Esophagus squamous epithelium (tissue), 5 donors: ENCODE data around the gene FHOD3. TPM values are rescaled to one million over a fixed set of nuclear protein-coding genes. Genes with fewer than 3 reads are reported as not detected.
A peak's percentile ranks its signal among the peaks of the same experiment; 100 is the strongest.
"Not testable (repeated sequence)": the region's sequence is repeated elsewhere in the genome, so short reads cannot be mapped to it uniquely, and the experiment has no call there.

ENCODE experiments used
- DNase-seq: peaks from one replicate; lab custom pipeline; 2025; lab: John Stamatoyannopoulos, UW
- H3K27ac ChIP-seq, 4 donors: fragments of 200-600 bp; sonication (generic); one replicate each; pipeline ENCODE4 v1.5.1; 2016 to 2019; ENCODE audit warnings: mild to moderate bottlenecking in 1 of 4
- H3K27me3 ChIP-seq, 4 donors: fragments of 200-600 bp; sonication (generic); 1 replicate in 3 of 4; 2 replicates in 1 of 4; pipeline versions ENCODE4 v1.5.1 to v1.6.0; 2017 to 2021; ENCODE audit warnings: antibody characterized with exemption in 1 of 4
- H3K36me3 ChIP-seq, 3 donors: fragments of 200-600 bp; sonication (generic); one replicate each; pipeline ENCODE4 v1.5.1; 2016 to 2019
- H3K4me1 ChIP-seq, 3 donors: fragments of 200-600 bp; sonication (generic); one replicate each; pipeline ENCODE4 v1.5.1; 2017 to 2019
- H3K4me3 ChIP-seq, 4 donors: fragments of 200-600 bp; sonication (generic); 1 replicate in 3 of 4; 2 replicates in 1 of 4; pipeline ENCODE4 v1.5.1; 2016 to 2019; ENCODE audit warnings: mild to moderate bottlenecking in 2 of 4, moderate library complexity in 1 of 4
- H3K9me3 ChIP-seq, 3 donors: fragments of 200-600 bp; sonication (generic); one replicate each; pipeline ENCODE4 v1.5.1; 2016 to 2019
- CTCF ChIP-seq, 6 experiments: fragments of 450-650 bp in 4 of 6; fragments of 200-600 bp in 2 of 6; sonication (generic) in 2 of 6; IDR thresholded peaks; one replicate each; pipeline ENCODE4 v1.5.1; 2016 to 2019; ENCODE audit warnings: antibody characterized with exemption in 6 of 6, mild to moderate bottlenecking in 4 of 6, moderate library complexity in 4 of 6
- POLR2A ChIP-seq, 4 donors: fragments of 450-650 bp; IDR thresholded peaks; one replicate each; pipeline ENCODE4 v1.6.1; 2017; ENCODE audit warnings: antibody characterized with exemption in 4 of 4, mild to moderate bottlenecking in 4 of 4, moderate library complexity in 3 of 4
- WGBS, 2 donors: methylation state at CpG; one replicate each; pipeline ENCODE4 v1.1.5; 2018; 5-methylcytosine and 5-hydroxymethylcytosine counted together
- intact Hi-C: fragments of 100-400 bp; cut with DNase I; formaldehyde crosslinking; loops from one replicate; pipeline ENCODE4 v1.15.0; 2022
- total RNA-seq, 4 donors: library from RNA; depleted of rRNA; stranded (reverse); fragments of >200 nt; gene quantifications; one replicate each; pipeline ENCODE4 v1.1.0, GENCODE V29; 2016
- donor health status: DM: yes; HTN: yes; CAD: no.

FHOD3 gene
- total RNA-seq, 4 donors from 2014 or later: 3.1 to 29.6 (median 5.7) TPM

DNA sequence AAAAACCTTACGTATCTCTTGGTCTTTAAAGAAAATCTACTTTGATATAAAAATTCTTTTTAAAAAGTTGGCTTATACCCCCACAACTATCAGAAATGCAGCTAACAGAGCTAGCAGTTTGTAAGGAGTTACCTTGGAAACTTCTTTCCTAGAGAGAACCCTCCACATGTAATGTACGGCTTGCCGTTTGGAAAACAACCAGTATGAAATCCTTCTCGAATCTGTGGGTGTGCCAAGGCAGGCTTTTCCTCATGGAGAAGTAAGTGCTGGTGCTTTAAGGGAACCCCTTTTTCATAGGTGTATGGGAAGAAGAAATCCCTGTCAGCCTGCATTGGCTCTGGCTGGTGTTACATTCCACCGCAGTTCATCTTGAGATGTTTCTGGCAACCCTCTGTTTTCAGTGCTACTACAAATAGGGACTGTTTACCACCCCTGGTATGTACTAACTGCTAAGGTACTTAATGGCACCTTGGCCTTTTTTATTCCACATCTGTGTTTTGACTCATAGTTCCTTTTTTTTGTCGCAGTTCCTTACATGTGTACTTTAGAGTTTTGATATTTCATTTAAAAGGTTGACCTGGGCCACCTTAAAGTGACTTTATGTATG lies 248.4 kb downstream of the FHOD3 start:
- intact Hi-C loops: no loop called here
- H3K27ac ChIP-seq: no peak overlapping the region
- H3K27me3 ChIP-seq: no peaks in the 10 kb centered on the region
- no peaks in the 10 kb centered on the region for H3K9me3 ChIP-seq
- WGBS, 2 donors: 60 to 75% methylated on average over 6 of the region's 6 CpGs
- TF ChIP-seq CTCF (IDR thresholded peaks at IDR 0.05) (no peak), POLR2A (IDR thresholded peaks at IDR 0.05) (no peak)
- H3K4me3 ChIP-seq: no peak overlapping the region
- DNase-seq: no peak
- H3K4me1 ChIP-seq: peaks cover 5 to 43% (median 10%) of the 10 kb centered on the region in 3 donors
- H3K36me3 ChIP-seq: no peaks in the 10 kb centered on the region

- H3K9me3 ChIP-seq: no peaks in the 10 kb centered on the region
- H3K4me1 ChIP-seq: peaks cover 5 to 34% (median 10%) of the 10 kb centered on the region in 3 donors
- no peak overlapping the region for H3K4me3 ChIP-seq
- H3K27me3 ChIP-seq: no peaks in the 10 kb centered on the region
- WGBS, 2 donors: 91 to 94% methylated on average over 5 to 7 of the region's 8 CpGs
- DNase-seq: no peak
- TF ChIP-seq CTCF (IDR thresholded peaks at IDR 0.05) (no peak), POLR2A (IDR thresholded peaks at IDR 0.05) (no peak)
- H3K27ac ChIP-seq: no peak overlapping the region
- H3K36me3 ChIP-seq: no peaks in the 10 kb centered on the region
- intact Hi-C loops: no loop called here
These were observed 249.4 kb downstream of the FHOD3 start for GRCh38 chr18:36546876-36547275.

GRCh38 chr18:36547544-36547943 lies 250.0 kb downstream of the FHOD3 start:
- TF ChIP-seq CTCF (IDR thresholded peaks at IDR 0.05): no peak
- TF ChIP-seq POLR2A (IDR thresholded peaks at IDR 0.05): no peak
- no peak for DNase-seq
- Histone ChIP-seq H3K9me3 (no peaks in the 10 kb centered on the region), H3K36me3 (no peaks in the 10 kb centered on the region), H3K27me3 (no peaks in the 10 kb centered on the region), H3K4me3 (no peak overlapping the region), H3K4me1 (peaks cover 5 to 32% (median 10%) of the 10 kb centered on the region in 3 donors), H3K27ac (no peak overlapping the region)
- intact Hi-C loops: no loop called here
- 87 to 90% methylated on average over 11 of the region's 11 CpGs for WGBS, 2 donors

DNA sequence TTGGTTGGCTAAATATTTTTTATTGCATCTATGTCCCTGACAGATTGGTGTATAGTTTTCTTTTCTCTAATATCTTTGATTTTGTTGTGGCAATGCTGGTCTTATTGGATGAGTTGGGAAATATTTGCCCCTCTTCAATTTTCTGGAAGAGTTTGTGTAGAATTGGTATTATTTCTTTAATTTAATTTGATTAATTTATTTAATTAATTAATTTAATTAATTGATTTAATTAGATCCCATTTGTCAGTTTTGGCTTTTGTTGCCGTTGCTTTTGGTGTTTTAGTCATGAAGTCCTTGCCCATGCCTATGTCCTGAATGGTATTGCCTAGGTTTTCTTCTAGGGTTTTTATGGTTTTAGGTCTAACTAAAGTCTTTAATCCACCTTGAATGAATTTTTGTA lies 253.8 kb downstream of the FHOD3 start:
- intact Hi-C loops, H3K27ac ChIP-seq, DNase-seq, H3K4me3 ChIP-seq, H3K27me3 ChIP-seq, H3K9me3 ChIP-seq, H3K36me3 ChIP-seq, H3K4me1 ChIP-seq: not testable (repeated sequence)
- 89 to 91% methylated on average over 1 of the region's 1 CpG for WGBS, 2 donors

DNA sequence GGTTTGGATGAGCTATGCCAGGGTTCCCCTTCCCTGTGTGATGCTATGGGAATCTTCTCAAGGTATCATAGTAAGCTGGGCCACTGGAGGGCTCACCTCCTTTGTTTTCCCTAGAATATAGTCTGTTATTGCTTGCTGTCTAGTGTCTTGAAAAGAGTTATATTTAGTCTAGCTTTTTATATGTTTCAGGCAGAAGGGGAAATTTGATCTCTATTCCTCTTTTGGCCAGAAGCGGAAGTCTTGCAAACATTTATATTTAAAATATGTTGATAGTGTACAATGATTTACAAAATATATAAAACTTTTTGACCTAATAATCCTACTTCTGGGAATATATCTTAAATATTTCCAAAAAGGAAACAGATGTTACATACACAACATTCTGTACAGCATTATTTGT lies 260.7 kb downstream of the FHOD3 start:
- 58 to 85% methylated on average over 1 of the region's 1 CpG for WGBS, 2 donors

More for the DNA sequence above, 260.7 kb downstream of the FHOD3 start:
- Histone ChIP-seq H3K4me3 (no peak overlapping the region), H3K27me3 (no peaks in the 10 kb centered on the region), H3K9me3 (no peaks in the 10 kb centered on the region), H3K36me3 (no peaks in the 10 kb centered on the region), H3K27ac (peak overlapping the region in 1 of 4 donors; percentile 30), H3K4me1 (no peaks in the 10 kb centered on the region)
- no peak for DNase-seq
- TF ChIP-seq POLR2A (IDR thresholded peaks at IDR 0.05): no peak
- no peak for TF ChIP-seq CTCF (IDR thresholded peaks at IDR 0.05)
- intact Hi-C loops: no loop called here
